Omental fat pad (tissue), 4 donors: ENCODE results near the gene CTXN3. TPM values are rescaled to one million over a fixed set of nuclear protein-coding genes. Genes with fewer than 3 reads are reported as not detected.

Experiments used
- ATAC-seq: fragments of 150-250 bp; one replicate; pipeline ENCODE4 v1.9.1; 2016; ENCODE audit warnings: mild to moderate bottlenecking, moderate library complexity; ENCODE audit not compliant: low FRiP score
- DNase-seq: peaks from one replicate; pipeline ENCODE4 v3.0.0-alpha.2; 2019; ENCODE audit warnings: low spot score
- total RNA-seq, 4 donors: library from RNA; depleted of rRNA; stranded (reverse); fragments of >200 nt; gene quantifications; one replicate each; pipeline ENCODE4 v1.1.0, GENCODE V29; 2016
- TF ChIP-seq, protein P1 (sequence below), 3 donors: fragments of 450-650 bp; IDR thresholded peaks; one replicate each; pipeline ENCODE4 v1.5.1; 2016 to 2017; ENCODE audit warnings: antibody characterized with exemption in 3 of 3, mild to moderate bottlenecking in 3 of 3, moderate library complexity in 2 of 3

The CTXN3 gene
- total RNA-seq, 4 donors from 2014 or later, result not detected

- no peak for ATAC-seq
- no peak for DNase-seq
- TF ChIP-seq, protein P1, sequence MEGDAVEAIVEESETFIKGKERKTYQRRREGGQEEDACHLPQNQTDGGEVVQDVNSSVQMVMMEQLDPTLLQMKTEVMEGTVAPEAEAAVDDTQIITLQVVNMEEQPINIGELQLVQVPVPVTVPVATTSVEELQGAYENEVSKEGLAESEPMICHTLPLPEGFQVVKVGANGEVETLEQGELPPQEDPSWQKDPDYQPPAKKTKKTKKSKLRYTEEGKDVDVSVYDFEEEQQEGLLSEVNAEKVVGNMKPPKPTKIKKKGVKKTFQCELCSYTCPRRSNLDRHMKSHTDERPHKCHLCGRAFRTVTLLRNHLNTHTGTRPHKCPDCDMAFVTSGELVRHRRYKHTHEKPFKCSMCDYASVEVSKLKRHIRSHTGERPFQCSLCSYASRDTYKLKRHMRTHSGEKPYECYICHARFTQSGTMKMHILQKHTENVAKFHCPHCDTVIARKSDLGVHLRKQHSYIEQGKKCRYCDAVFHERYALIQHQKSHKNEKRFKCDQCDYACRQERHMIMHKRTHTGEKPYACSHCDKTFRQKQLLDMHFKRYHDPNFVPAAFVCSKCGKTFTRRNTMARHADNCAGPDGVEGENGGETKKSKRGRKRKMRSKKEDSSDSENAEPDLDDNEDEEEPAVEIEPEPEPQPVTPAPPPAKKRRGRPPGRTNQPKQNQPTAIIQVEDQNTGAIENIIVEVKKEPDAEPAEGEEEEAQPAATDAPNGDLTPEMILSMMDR (IDR thresholded peaks at IDR 0.05), result no peak
Measured at GRCh38 chr5:127650022-127650421, 1.1 kb downstream of the CTXN3 start.

GRCh38 chr5:127650649-127651048 lies 1.8 kb downstream of the CTXN3 start:
- no peak for DNase-seq
- TF ChIP-seq, protein P1 (IDR thresholded peaks at IDR 0.05), result no peak
- no peak for ATAC-seq

- DNase-seq (no peak), ATAC-seq (no peak)
- TF ChIP-seq, protein P1 (IDR thresholded peaks at IDR 0.05), result no peak
Measured at GRCh38 chr5:127652952-127653611, 4.2 kb downstream of the CTXN3 start.

DNA sequence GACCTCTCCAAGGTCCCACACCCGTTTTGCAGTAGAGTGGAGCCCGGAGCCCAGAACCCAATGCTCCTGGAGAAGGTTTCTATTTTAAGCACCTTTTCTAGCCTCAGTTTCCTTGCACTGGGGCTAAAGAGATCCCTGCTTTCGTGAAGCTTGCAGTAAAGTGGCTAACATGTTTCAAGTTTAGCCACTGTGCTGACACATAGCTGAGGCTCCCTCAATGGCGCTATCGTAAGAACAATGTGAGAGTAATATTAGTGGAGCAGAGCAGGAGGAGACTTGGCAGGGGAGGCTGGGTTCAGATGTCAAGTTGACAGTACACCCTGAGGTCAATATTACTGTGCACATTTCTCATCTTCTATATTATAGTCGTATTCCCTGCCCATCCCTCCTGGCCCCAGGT lies 7.9 kb downstream of the CTXN3 start:
- ATAC-seq (no peak), DNase-seq (no peak)
- TF ChIP-seq, protein P1 (IDR thresholded peaks at IDR 0.05), result no peak

GRCh38 chr5:127660047-127660733 lies 11.3 kb downstream of the CTXN3 start:
- ATAC-seq, result no peak
- no peak for DNase-seq
- TF ChIP-seq, protein P1 (IDR thresholded peaks at IDR 0.05), result no peak

- DNase-seq (no peak), ATAC-seq (no peak)
- TF ChIP-seq, protein P1 (IDR thresholded peaks at IDR 0.05), result no peak
Measured at GRCh38 chr5:127664093-127664492, 15.2 kb downstream of the CTXN3 start.

- no peak for DNase-seq
- ATAC-seq, result peak; percentile 59
- TF ChIP-seq, protein P1 (IDR thresholded peaks at IDR 0.05), result no peak
Measured at GRCh38 chr5:127665641-127666040, 16.8 kb downstream of the CTXN3 start.
